Stimulated activated CD4-positive, alpha-beta T cell treated with anti-CD3 and anti-CD28 coated beads, Interleukin-4, amount 100 ng/mL, for 4 hours (primary cell): ENCODE measurements around the gene KIF15.
A peak's percentile ranks its signal among the peaks of the same experiment; 100 is the strongest.
"Not testable (repeated sequence)": the region's sequence is repeated elsewhere in the genome, so short reads cannot be mapped to it uniquely, and the experiment has no call there.

ENCODE experiments used
- DNase-seq, 2 experiments: peaks; one replicate each; pipeline ENCODE4 v3.0.0-alpha.2; 2020

KIF15 gene

GRCh38 chr3:44821206-44821605 is 59.6 kb downstream of the KIF15 start:
- not testable (repeated sequence) for DNase-seq

- no peak for DNase-seq
Observed at GRCh38 chr3:44825264-44825925, 63.8 kb downstream of the KIF15 start.

GRCh38 chr3:44827196-44827595 is 65.6 kb downstream of the KIF15 start:
- DNase-seq = no peak

- DNase-seq = no peak
Observed at GRCh38 chr3:44831232-44831631, 69.6 kb downstream of the KIF15 start.

GRCh38 chr3:44832032-44832431 is 70.4 kb downstream of the KIF15 start:
- no peak for DNase-seq

GRCh38 chr3:44832965-44833364 is 71.4 kb downstream of the KIF15 start:
- no peak for DNase-seq

- DNase-seq = no peak
Observed at GRCh38 chr3:44833394-44833793, 71.8 kb downstream of the KIF15 start.

GRCh38 chr3:44835684-44836083 is 74.1 kb downstream of the KIF15 start:
- DNase-seq = no peak

- no peak for DNase-seq
Observed at GRCh38 chr3:44842376-44842775, 80.8 kb downstream of the KIF15 start.

- DNase-seq = no peak
Observed at GRCh38 chr3:44845528-44846520, 84.2 kb downstream of the KIF15 start.

GRCh38 chr3:44848634-44849033 is 87.0 kb downstream of the KIF15 start:
- no peak for DNase-seq

- DNase-seq = not testable (repeated sequence)
Observed at GRCh38 chr3:44856663-44857062, 95.1 kb downstream of the KIF15 start.

- no peak for DNase-seq
Observed at GRCh38 chr3:44860117-44860516, 98.5 kb downstream of the KIF15 start.

- peak; percentile 86 to 88 for DNase-seq
Observed at GRCh38 chr3:44861412-44862225, 100.0 kb downstream of the KIF15 start, which contains the start of gene TMEM42. Gene TMEM42 (plus strand): TSS chr3:44861912. CDS start chr3:44861925, 13 bp downstream.

- no peak for DNase-seq
Observed at GRCh38 chr3:44862226-44862637, 100.6 kb downstream of the KIF15 start.

- DNase-seq = no peak
Observed at GRCh38 chr3:44865272-44866035, 103.9 kb downstream of the KIF15 start.

- DNase-seq = no peak
Observed at GRCh38 chr3:44867421-44868111, 106.0 kb downstream of the KIF15 start.

- DNase-seq = no peak
Observed at GRCh38 chr3:44870375-44871061, 108.9 kb downstream of the KIF15 start.

- no peak for DNase-seq
Observed at GRCh38 chr3:44874308-44874707, 112.7 kb downstream of the KIF15 start, which contains the start of gene TGM4. Gene TGM4 (plus strand): TSS chr3:44874608. CDS start chr3:44874679, 71 bp downstream.

GRCh38 chr3:44875596-44875995 is 114.0 kb downstream of the KIF15 start:
- no peak for DNase-seq

GRCh38 chr3:44877333-44877732 is 115.7 kb downstream of the KIF15 start:
- DNase-seq = no peak
